Measurements from ENCODE around the gene PLXNA4.

GRCh38 chr7:132326878-132327589 is 249.2 kb downstream of the PLXNA4 start:
- TF ChIP-seq CTCF (IDR thresholded peaks at IDR 0.05): no peak
- TF ChIP-seq POLR2A (IDR thresholded peaks at IDR 0.05): no peak
- no peak for TF ChIP-seq POLR2AphosphoS5 (IDR thresholded peaks at IDR 0.05)
- no peak for TF ChIP-seq EP300 (IDR thresholded peaks at IDR 0.05)

Data from stomach (tissue), 4 donors.